HG03108 (cell line): ENCODE results near the gene THSD4.

Experiments
- ATAC-seq: cut with Tn5 transposase; IDR thresholded peaks from one replicate; pipeline ENCODE4 v1.9.1; 2021; ENCODE audit warnings: moderate library complexity; ENCODE audit not compliant: unreplicated experiment

The THSD4 gene

GRCh38 chr15:71635735-71636134 lies 520.5 kb downstream of the THSD4 start:
- no peak for ATAC-seq

DNA sequence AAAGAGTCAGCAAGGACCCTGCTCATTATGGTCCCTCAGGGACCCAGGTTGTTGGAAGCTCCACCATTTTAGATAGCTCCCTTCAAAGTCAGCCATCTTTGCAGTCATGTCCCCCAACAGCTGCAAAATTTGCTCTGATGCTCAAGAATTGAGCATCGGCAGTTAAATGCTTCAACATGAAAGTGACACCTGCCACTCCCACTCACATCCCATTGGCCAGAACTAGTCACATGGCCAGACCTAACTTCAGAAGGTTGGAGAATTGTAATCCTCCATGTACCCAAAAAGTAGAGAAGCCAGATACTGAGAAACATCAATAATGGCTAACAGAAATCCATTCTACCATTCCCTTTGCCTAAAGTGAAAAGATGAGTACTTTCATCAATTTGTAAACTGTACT lies 523.6 kb downstream of the THSD4 start:
- no peak for ATAC-seq

- no peak for ATAC-seq
Measured at GRCh38 chr15:71639471-71639870, 524.2 kb downstream of the THSD4 start.

DNA sequence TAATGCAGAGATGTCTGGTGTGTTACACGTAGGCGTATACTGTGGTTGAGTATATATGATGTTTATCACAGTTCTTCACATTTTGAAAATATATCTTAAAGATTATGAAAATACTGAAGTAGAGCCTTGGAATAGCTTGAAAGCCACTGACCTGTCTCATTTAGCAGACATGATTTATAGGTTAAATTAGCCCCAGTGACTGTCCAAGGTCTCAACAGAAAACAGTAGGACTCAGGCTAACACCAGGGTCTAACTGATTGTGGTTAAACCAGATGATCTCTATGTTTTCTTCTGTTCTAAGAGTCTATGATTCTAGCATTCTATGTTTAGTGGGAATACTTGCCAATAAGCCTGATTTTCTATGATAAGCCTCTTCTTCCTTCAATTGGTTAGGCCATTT lies 528.6 kb downstream of the THSD4 start:
- no peak for ATAC-seq

- ATAC-seq, result no peak
Measured at GRCh38 chr15:71646767-71647486, 531.7 kb downstream of the THSD4 start.

DNA sequence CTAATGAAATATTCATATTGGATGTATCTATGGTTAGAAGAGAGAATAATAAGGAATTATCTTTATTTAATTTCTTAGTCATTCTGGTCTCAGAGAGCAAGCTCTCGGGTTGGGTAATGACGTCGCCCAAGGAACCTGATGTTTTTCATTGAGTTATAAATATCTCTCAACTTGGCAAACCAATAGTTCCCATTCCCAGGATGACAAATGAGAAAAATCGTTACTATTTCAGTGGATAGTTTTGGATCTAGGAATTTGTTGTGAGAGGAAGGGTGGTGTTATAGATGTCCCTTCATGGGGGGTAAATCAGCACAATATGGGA lies 532.2 kb downstream of the THSD4 start:
- no peak for ATAC-seq

DNA sequence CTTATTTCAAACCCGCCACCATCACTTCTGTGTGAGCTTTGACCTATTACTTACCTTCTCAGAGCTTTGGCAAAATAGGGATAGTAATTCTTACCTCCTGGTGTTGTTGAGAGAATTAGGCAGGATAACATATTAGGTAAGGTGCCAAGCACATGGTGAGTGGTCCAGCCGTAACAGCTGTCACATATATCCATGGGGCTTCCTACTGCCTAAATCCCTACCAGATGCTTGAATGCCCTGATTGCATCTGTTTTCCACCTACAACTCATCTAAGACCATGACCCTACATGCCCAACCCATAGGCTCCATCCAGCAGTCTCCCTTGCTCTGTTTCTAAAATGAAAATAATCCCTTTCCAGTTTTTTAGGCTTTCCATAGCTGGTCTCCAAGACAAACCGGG lies 532.8 kb downstream of the THSD4 start:
- ATAC-seq, result no peak

DNA sequence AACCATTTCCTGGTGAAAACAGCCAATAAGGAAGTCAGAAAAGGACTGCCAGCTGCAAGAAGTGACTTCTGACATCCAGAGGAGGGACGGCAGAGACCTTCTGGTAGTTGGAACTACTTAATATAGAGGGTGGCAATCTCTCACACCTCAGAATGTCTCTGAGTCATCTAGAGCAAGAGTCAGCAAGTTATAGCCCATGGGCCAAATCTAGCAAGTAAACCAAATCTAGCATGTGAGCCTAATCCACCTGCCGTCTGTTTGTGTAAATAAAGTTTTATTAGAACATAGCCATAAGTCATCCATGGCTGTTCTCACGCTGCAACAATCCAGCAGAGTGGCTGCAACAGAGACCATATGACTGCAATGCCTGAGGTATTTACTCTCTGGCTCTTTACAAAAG lies 534.6 kb downstream of the THSD4 start:
- no peak for ATAC-seq

- ATAC-seq, result no peak
Measured at GRCh38 chr15:71650603-71651002, 535.3 kb downstream of the THSD4 start.

GRCh38 chr15:71651750-71652186 lies 536.5 kb downstream of the THSD4 start:
- ATAC-seq, result no peak

GRCh38 chr15:71654042-71654719 lies 538.9 kb downstream of the THSD4 start:
- ATAC-seq, result no peak

DNA sequence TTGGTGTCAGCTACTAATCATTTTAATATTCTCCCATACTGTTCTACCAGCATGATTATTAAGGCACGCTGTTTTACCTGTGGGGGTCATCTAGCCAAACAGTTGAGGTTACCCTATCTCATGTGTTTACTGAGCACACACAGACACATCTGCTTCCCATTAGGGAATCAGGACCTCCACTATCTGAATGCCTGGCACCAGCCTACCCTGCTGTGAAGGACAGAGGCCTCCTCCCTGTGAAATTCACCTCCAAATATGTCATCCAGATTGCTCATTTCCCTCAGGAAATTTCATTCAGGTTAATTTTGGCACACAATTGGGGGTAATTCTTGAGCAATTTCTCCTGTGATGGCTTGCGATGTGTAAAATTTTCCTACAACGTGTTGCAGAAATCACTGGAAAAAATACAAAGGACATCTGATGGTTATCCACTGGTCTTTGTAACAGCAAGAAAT lies 539.5 kb downstream of the THSD4 start:
- ATAC-seq, result no peak

DNA sequence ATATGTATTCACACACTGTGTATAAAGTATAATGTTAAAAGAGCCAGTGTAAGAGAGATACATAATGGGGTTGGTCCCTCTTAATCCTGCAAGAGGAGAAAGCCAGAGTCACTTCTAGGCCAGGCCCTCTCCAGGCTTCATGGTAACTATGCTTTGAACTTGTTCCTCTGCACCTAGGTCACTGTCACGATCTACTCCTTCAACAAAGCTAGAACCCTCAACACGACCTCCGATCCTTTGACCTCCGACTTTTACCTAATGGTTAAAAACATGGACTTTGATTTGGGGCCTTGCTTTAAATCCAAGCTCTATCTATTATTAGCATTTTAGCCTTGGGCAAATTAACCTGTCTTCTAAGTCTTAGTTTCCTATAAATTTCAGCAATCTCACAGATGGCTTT lies 541.2 kb downstream of the THSD4 start:
- ATAC-seq, result no peak

DNA sequence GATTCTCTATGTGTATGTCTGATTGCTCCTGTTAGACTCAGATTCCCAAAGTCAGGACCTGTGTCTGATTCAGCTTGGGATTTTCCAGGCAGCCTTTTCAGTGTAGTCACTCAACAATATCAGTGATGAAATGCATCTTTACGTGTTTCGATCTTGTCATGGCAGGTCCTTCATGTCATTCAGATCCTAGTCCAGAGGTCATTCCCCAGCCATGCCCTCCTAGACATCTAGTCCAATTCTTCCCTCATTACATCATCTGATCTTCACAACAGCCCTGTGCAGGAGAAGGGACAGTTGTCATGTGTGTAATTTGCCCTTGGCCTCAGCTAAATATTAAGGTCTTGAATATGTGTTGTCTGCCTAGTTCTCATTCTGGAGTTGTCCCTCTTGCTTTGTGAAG lies 541.9 kb downstream of the THSD4 start:
- no peak for ATAC-seq

DNA sequence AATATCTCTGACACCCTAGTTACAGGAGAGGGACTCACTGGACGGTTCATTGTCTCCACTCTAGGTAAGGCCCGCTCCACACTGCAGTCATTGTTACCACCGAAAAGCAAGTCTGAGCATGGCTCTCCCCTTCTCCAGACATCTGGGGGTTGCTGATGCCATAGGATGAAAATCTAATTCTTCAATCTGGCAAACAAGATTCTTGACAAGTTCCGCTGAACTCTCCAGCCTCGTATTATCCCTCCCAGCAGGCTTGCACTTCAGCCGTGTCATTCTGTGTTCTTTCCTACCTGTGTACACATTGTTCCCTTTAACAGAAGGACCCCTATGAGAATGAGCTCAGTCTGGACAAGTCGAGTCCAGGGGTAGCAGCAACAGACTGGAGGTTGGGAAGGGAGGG lies 542.8 kb downstream of the THSD4 start:
- no peak for ATAC-seq

DNA sequence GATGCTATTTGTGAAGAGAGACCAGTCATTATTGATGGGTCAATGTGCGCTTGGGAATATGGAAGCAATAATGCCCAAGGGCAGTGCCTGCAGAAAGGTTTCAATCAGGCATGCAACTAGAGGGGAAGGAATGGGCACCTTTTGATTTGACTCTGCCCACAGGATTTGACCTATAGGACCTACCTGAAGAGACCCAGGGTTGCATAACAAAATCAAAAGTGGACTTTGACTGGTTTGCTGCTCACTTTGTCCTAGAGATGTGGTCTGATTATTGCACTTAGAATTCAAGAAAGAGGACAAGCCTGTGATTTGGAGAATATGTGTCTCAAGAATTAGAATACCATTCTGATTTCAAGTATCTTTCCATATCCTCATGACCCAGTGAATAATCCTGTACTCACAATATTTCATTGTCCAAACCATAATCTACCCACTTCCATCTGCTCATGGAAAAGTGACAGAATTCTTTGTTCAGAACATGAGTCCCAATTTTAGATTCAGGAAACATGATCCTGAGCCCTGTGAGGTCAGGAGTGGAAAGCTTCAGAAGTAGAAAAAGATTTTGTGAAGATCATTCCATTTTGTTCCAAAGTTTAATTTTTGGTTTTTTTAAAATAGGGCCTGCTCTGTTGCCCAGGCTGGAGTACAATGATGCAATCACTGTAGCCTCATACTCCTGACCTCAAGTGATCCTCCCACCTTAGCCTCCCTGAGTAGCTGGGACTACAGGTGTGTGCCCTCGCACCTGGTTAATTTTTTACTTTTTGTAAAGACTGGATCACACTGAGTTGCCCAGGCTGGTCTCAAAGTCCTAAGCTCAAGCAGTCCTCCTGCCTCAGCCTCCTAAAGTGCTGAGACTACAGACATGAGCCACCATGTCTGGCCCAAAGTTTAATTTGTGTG lies 543.8 kb downstream of the THSD4 start:
- no peak for ATAC-seq

- no peak for ATAC-seq
Measured at GRCh38 chr15:71659730-71660067, 544.4 kb downstream of the THSD4 start.

DNA sequence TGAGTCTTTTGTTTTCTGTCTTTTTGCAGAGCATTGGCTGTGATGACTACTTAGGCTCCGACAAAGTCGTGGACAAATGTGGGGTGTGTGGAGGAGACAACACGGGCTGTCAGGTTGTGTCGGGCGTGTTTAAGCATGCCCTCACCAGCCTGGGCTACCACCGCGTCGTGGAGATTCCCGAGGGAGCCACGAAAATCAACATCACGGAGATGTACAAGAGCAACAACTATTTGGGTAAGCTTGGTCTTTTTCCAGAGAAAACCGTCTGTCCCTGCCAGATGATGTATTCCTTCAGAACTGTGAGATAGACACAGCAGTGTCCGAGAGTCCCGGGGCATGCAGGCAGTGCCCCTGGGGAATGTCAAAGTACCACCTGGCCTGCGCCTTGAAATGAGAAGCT lies 545.2 kb downstream of the THSD4 start:
- ATAC-seq, result no peak

DNA sequence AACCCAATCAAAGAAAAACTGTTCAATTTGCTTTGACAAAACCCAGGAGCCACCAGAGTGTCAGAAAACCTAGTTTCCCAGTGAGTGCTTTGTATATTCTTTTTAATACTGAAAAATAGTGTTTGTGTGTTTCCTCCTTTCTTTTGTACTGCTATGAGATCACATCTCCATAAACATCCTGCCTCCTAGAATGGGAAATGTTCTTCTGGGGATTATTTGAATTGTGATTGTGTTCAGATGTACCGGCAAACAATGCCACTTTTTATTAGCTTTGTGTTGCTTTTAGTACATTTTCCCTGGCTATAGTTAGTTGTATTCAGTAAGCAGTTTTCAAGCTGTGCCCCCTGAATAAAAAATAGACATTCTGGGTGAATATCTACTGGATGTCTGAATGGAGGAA lies 547.0 kb downstream of the THSD4 start:
- no peak for ATAC-seq

- ATAC-seq, result no peak
Measured at GRCh38 chr15:71664622-71665021, 549.4 kb downstream of the THSD4 start.

- ATAC-seq, result no peak
Measured at GRCh38 chr15:71666763-71667620, 551.7 kb downstream of the THSD4 start.
